ENCODE data around the gene KLF13.

Gene KLF13

DNA sequence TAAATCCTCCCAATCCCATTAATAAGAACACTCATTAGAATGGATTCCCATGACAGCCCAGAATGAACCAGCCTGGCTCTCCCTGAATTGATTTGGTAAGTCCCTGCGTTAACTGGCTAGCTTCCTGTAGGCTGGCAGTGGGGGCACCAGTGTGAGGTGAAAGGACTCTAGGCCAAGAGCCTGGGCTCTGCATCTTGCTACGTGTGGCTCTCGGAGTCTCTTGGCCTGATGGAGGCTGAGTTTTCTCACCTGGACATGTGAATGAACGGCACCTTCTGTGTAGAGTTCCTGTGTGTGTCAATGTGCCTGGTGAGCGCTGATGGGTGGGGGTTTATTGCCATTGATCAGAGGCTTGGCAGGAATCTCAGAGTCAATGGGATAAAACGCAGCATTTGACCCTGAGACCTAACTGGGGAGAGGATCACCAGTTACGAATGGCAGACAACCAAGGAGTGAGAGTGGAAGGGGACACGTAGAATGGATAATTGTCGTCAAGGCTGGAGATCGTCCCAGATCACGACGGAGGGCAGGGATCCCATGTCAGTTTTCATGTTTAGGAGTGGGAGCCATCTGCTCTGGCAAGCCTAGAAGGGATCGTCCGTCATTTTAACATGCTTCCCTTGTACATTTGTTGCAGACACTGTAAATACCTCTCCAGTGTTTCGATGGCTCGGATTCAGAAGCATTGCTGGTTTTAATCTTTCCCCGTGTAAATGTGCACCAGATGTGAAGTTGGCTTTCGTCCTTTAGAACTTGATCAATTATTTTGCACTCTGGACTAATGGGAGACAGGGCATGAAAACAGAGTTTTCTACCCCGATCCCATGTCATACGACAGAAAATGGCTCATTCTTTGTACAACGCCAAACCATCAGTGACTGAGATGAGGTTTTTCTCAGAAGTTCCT lies 9.0 kb upstream of the KLF13 start:
- DNase-seq: no peak

DNA sequence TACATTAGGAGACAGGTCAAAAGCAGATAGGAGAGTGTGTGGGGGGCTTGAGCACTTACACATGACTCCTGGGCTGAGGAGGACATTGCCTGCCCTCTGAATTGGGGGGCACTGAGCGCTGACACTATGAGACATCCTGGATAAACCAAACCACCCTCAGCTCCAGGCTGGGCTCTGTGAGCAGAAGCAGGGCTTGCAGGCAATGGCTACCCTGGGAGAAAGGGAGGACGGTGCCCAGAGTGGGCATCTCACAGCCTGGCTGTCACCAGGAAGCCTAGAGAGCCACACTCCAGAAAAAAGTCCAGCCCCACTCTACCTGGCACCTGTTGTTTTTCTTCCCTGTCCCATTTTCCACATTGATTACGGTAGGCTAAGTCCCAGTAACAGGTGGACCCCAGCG lies 8.2 kb upstream of the KLF13 start:
- no peak for DNase-seq

DNA sequence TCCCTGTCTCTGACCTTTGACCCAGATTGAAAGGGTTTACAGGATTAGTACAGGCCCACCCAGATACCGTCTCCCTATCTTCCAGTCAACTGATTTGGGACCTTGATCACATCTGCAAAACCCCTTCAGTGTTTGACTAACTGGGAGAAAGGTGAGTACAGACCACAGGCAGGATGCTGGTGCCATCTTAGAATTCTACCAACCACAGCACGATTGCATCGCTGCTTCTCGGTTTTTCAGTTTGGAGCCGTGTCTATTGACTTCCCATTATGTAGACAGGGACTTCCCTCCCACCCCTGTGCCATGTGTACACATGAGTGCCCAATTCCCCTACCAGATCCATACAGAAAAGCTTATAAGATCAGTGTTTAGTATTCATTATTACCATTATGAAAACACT lies 6.6 kb upstream of the KLF13 start:
- no peak for DNase-seq

DNA sequence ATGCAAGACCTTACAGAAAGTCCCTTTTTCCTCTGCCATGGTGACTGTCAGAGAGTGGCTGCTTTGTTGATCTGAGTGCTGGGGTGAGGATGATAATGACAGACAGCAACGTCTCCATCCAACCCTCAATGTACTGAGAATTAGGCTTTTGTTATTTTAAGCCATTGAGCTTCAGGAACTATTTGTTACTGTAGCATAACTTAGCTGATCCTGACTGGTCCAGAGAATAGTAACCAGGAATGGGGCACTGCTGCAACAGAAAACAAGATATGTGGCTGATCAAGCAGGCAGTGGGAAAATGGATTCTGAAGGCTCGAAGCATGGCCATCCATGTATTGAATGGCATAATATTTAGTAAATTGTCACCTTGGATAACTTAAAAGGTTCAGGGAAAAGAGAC lies 5.2 kb upstream of the KLF13 start:
- DNase-seq: no peak

DNA sequence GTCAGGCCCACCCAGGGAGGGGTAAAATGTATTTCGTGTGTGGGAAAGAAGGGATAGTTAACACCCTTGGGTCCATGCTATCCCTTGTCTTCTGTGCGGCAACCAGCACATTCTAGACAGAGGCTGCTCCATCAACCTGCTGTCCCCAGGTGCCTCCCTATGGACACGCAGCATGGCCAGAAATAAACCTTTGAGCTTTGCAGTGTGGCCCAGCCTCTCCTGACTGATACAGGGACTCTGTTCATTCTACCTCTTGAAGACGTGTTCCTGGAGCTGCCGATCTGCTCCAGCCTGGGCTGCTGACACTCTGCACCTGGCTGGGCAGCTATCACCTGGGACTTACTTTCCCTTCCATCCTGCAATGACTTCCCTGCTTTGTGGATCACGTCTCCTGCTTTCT lies 4.1 kb upstream of the KLF13 start:
- no peak for DNase-seq

DNA sequence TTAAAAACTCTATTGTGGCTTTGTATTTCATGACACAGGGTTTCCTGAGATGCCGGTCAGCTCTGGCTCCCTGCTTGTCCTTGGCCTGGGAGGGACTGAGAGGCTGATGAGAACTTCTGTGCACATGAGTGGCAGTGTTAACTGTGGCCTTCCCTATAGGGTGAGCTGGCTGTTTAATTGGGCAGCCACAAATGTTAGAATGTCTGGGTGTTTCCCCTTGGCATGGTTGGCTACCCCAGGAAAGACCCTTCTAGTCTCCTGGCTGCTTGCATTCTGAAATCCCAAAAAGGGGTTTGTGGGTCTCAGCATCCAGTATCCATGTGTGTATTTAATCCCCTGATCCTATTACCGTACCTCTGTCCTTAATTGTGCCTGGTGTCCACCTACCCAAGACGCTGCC lies 3.0 kb upstream of the KLF13 start:
- DNase-seq: no peak

DNA sequence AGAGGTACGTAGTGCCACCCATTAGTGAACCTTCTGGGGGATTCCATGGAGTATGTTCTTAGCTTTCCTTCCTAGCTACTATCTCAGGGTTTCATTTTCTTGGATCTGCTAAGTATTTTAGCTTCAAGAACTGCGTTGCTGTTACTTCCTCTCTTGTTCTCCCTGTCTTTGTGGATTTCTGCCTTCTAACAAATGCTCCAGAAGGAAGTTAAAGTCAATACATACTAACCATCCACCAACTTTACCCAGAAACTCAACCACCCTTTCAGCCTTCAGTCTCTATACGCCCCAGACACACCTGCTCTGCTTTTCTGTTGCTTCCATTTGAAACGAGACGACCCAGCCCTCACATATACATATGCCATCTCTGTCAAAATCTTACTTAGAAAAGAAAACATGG lies 2.4 kb upstream of the KLF13 start:
- DNase-seq: no peak

DNA sequence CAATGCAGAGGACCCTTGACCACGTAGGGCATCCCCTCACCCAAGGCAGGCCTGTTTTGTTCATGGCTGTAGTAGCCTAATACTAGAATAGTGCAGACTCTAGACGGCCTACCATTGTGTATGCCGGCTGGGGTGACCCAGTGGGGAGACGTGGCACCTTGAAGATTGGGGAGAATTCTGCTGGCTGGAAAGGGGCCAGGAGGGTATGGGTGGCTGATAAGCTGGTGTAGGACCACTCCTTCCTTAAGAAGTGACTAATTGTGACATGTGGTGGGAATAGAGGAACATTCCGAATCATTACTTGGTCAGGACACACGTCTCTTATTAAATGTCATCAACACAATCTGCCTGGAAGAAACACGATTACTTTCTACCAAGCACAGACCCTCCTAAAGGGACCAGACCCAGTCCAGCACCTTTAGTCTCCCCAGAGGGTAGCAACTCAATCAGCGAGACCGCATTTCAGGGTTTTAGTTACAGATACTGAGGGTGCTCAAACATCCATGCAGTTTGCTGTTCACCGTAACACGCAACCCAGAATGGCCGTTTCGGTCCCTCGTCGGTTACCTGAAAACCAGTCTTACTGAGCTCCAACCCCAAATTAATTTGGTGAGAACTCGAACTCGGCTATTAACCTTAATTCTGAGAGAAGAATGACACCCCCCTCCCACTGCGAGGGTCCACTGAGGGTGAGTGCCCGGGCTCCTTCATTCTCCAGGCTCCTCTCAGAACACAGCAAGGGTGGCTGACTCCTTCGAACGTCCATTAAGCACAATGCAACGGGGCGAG lies 1.6 kb upstream of the KLF13 start:
- DNase-seq: no peak

DNA sequence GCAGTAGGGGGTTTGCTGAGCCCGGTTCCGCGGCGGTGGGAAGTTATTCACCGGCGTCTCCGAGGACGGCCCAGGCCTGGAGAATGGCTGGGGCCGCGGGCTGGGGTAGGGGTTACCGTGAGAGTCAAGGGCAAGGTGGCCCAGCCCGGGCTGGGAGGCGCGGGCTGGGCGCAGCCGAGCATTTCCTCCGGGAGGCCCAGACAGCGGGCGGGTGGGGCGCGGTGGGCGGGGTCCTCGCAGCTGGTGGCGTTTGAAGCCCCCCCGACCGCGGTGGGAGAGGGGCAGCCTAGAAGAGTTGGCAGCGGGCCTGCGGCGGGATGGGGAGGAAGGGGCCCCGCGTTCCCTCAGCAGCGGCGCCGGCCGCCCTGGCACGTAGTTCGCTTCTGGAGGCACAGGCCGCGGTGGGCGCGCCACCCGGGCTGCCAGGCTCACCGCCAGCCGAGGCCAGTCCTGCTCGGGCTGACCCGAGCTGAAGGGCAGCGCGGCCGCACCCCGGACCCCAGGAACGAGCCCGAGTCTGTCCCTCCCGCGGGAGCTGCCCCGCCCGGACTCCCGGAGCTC lies 960 bp upstream of the KLF13 start:
- peak; percentile 65 to 71 for DNase-seq

DNA sequence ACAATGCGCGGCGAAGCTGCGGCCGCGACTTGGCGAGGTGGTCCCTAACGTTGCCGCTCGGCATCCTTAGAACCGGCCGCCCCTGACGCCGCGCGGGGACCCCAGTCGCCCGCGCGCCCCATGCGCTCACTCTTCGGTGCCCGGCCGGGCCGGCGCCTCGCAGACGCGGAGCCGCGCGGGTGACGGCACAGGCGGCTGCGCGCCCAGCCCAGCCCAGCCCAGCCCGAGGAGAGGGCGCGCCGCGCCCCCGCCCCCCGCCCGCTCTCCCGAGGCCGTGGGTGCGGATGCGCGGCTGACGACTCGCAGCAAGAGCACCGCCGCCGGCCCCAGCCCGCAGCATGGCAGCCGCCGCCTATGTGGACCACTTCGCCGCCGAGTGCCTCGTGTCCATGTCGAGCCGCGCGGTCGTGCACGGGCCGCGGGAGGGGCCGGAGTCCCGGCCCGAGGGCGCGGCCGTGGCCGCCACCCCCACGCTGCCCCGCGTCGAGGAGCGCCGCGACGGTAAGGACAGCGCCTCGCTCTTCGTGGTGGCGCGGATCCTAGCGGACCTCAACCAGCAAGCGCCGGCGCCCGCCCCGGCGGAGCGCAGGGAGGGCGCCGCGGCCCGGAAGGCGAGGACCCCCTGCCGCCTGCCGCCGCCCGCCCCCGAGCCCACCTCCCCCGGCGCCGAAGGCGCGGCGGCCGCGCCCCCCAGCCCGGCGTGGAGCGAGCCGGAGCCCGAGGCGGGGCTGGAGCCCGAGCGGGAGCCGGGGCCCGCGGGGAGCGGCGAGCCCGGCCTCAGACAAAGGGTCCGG lies 437 bp downstream of the KLF13 start:
- peak in 1 of 2 experiments; percentile 79 for DNase-seq

DNA sequence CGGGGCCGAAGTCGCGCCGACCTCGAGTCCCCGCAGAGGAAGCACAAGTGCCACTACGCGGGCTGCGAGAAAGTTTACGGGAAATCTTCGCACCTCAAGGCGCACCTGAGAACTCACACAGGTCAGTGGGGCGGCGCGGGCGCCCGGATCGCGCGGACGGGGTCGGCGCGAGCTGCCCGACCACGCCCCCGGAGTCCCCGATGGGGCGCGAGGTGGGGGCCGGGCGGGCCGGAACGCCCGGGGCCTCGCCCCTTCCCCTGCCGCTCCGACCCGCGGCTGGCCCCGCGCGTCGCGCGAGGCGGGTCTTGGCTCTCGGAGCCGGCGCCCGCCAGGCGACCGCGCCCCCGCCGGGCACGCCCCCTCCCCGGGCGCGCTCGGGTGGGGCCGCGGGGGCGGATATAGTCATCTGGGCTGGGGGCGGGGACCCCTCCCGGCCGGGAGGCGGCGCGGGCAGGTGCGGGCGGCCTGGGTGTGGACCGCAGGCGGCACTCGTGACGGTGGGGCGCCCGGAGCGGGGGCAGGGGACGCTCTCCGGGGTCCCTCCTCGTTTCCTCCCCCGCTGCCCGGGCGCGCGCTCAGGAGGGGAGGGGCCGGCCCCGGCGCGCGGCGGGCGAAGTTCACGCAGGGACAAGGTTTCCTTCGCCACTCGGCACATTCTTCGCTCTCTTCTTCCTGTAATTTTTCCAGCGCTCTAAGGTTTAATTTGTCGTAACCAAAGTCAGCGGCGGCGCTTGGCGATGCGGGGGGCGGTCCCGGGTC lies 1.2 kb downstream of the KLF13 start:
- DNase-seq: peak; percentile 72 to 77

DNA sequence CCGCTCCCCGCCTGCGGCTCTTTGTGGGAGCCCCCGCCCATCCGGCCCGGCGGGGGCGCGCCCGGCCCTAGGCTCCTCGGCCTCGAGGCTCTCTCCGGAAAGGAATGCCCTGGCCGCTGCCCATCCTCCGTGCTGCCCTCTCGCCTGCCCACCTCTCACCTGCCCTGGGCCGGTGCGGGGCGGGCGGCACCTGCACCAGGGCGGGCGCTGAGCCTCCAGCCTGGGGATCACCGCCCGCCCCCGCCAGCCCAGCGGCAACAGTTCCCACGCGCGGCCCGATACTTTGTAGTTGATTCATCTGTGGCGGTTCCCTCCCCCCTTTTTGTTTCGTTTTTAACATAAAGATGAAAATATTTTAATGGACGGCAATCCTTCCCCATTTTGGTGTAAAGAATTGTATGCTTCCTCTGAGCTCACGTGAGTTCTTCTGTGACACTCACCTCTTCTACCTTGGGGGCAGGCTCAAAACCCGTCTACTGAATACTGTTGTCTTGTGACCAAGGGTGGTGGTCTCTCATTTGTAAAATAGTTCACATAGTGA lies 1.9 kb downstream of the KLF13 start:
- peak; percentile 84 to 88 for DNase-seq

DNA sequence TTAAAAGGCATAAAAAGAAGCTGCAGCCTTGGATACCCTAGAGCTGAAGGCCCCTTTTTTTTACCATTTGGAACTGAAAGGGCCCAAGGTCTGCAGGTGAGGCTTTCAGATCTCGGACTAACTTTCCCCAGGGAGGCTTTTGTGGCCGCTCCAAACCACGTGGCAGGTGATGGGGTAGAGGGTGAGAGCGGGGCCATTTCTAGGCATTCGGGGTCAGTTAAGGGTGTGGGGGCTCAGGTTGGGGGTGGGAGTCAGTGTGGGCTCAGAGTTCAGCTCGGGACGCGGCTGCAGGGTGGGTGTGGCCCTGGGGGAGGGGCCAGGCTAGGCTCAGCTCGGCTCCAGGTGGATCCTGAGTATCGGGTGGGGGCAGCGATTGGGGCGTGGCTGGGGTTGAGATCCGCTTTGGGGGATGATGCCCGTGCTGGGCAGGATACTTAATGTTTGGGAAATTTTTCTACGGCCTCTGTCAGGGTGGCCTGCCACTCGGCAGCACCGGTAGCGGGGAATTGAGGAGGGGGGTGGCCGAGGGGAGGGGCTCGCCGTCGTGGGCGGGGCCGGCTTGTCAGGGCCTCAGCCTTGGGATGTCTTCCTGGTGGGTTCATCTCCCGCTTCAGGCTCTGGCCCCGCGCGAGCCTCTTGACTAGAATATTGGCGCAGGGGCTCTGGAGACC lies 2.5 kb downstream of the KLF13 start:
- DNase-seq: peak in 1 of 2 experiments; percentile 61

DNA sequence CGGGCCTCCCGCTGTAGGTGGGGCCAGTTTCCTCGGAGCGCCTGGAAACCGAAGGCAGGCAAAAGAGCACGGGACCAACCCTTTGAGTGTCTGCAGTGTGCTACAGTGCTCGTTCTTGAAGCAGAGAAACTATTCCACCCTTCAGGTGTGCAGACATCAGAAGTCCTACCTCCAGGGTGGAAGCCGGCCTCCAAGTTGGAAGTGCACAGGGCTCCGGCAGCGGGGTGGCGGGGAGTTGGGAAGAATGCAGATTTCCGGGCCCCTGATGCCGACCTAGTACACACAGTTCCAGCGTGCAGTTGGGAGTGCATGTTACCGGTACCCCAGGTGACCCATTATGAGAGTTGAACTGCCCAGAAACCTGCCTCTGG lies 3.0 kb downstream of the KLF13 start:
- peak in 1 of 2 experiments; percentile 26 for DNase-seq

DNA sequence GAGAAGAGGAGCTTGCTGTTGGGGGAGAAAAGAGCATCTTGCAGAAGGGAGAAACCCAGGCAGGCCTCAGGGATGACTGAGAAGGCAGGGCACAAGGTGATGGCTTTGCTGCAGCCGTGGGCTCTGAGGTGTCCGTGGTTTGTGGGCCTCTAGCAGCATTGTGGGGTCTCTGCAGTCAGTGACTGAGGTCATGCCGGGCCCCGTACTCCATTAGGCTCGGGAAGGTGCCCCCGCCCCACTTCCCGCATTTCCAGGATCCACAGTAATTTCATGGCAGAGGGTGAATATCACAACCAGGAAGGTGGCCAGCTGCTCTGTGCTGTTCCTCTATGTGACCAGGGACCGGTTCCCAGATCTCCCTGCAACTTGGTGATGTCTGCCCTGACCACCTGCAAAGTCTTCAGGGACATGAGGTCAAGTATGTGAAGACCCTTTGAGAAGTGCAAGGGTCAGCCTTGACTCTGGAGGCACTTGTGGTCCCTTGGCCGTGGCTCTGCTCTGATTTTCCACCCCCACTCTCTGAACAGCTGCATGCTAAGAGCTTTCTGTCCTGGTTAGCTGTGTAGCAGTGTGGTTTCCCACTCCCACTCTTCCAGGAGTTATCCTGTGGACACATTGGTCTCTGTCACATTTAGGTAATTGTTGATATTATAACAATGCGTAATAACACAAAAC lies 3.6 kb downstream of the KLF13 start:
- peak in 1 of 2 experiments; percentile 21 for DNase-seq

DNA sequence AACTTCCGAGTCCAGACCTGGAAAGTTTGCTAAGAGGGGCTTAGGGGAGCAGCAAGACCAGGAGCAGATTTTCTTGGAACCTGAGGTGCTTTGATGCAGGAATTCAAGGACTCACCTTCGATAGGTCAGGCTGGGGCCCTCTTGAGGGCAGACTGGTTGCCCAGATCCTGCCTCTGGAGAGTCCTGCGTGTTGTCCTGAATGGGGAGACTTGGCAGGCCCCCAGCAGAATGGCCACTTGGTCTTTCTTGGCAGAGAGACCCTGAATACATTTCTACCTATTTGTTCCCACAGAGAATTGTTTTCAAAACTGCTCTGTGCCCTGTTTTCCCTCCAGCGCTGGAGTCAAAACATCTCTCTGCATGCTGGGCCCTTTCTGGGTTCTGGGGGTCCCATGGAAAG lies 4.2 kb downstream of the KLF13 start:
- DNase-seq: no peak

DNA sequence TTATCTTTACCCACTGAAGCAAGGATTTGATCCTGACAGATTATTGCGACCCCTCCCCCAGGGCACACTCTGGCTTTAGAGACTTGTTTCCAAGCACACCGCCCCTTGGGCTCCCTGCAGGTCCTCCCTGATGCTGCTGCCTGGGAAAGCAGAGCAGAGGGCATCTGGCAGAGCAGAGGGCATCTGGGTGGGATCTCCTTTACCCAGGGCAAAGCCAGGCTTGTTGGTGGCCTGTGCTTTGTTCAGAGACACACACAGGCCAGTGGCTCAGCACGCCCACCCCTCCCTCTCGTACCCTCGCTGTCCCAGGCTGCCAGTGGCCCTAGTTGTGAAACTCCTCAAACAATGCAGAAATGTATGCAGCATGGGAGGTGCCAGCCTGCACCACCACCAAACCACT lies 4.8 kb downstream of the KLF13 start:
- peak in 1 of 2 experiments; percentile 19 for DNase-seq

DNA sequence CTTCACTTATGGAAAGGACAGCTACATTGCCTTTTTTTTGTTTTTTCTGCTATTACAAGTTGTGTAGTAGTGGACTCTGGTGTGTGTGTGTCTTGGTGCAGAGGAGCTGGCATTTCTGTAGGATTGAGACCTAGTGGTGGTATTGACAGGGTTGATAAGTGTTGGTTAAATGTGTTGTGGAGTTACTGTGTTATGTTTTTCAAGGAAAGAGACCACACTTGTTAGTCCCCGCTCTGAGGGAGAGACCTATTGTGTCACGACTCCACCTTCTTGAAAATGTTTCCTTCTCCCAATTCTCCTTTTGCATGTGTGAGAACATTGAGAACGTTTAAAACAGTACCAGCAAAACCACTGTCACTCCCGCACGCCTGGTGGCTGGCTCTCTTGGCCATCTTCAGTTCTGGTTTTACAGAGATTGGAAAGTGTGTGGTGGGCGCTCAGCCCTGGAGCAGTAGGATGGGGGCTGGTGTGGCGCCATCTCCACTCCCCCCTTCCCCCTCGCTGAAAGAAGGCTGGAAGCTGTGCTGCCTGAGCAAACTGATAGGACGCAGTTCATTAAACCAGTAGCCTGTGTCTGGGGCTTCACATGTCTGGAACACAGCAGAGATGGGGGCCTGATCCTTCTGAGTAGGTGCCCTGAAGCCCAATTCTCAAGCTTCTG lies 5.5 kb downstream of the KLF13 start:
- DNase-seq: peak; percentile 41 to 43

DNA sequence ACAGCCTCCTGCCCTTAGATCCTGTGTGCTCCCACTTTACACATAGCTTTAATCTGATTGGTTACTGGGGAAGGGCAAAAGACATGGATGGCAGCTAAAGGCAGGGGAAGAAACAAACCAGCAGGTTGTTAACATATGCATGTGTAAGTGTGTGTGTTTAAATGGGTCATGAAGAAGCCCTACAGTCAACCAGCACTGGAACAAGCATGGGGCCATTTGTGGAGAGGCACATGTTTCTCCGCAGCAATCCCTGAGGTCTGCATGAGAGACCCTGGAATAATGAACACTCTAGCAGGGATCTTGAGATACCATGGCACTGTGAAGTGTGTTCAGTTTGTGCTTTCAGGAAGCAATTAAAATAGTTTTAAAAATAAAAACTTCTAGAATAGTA lies 6.0 kb downstream of the KLF13 start:
- DNase-seq: no peak

DNA sequence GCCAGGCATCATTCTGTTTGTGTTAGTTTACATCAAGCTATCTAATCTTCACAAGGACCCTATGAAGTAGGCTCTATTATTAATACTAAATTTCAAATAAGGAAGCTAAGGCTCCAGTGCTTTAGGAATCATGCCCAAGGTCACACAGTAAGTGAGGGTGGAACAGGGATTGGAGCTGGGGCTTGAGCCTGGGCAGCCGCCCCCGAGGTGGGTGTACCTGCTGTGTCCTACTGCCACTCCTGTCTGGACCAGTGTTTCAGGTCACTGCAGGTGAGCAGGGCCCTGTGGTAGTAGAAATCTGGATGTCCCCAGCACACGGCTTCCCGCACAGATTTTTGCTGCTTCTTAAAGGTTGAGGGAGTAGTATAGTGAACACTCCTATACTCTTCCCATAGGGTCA lies 6.5 kb downstream of the KLF13 start:
- DNase-seq: no peak
